ENCODE measurements around the gene CBX7.

Gene CBX7

DNA sequence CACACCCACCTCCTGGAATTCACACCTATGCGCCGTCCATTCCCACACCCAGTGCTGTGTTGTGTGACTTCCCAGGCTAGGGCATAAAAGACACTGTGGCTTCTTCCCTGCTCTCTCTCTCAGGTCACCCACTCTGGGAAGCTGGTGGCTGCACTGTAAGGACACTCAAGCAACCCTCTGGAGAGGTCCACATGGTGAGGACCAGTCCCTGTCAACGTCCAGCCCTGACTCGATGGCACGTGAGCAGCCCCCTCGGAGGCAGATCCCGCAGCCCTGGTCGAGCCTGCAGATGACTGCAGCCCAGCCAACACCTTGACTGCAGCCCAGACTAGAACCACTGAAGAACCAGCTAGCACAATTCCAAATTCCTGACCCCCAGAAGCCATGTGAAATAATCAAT lies 16.2 kb downstream of the CBX7 start:
- H3K4me3 ChIP-seq (ENCODE audit: low read depth, low read length): no peak overlapping the region
- TF ChIP-seq, protein P1, sequence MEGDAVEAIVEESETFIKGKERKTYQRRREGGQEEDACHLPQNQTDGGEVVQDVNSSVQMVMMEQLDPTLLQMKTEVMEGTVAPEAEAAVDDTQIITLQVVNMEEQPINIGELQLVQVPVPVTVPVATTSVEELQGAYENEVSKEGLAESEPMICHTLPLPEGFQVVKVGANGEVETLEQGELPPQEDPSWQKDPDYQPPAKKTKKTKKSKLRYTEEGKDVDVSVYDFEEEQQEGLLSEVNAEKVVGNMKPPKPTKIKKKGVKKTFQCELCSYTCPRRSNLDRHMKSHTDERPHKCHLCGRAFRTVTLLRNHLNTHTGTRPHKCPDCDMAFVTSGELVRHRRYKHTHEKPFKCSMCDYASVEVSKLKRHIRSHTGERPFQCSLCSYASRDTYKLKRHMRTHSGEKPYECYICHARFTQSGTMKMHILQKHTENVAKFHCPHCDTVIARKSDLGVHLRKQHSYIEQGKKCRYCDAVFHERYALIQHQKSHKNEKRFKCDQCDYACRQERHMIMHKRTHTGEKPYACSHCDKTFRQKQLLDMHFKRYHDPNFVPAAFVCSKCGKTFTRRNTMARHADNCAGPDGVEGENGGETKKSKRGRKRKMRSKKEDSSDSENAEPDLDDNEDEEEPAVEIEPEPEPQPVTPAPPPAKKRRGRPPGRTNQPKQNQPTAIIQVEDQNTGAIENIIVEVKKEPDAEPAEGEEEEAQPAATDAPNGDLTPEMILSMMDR (IDR thresholded peaks at IDR 0.05; ENCODE audit: low read depth, low read length): no peak
- no peak for DNase-seq (ENCODE audit: low read depth, low spot score)
- in situ Hi-C loops (cut with HindIII; ENCODE audit: low sequenced_read_pairs): no loop called here

DNA sequence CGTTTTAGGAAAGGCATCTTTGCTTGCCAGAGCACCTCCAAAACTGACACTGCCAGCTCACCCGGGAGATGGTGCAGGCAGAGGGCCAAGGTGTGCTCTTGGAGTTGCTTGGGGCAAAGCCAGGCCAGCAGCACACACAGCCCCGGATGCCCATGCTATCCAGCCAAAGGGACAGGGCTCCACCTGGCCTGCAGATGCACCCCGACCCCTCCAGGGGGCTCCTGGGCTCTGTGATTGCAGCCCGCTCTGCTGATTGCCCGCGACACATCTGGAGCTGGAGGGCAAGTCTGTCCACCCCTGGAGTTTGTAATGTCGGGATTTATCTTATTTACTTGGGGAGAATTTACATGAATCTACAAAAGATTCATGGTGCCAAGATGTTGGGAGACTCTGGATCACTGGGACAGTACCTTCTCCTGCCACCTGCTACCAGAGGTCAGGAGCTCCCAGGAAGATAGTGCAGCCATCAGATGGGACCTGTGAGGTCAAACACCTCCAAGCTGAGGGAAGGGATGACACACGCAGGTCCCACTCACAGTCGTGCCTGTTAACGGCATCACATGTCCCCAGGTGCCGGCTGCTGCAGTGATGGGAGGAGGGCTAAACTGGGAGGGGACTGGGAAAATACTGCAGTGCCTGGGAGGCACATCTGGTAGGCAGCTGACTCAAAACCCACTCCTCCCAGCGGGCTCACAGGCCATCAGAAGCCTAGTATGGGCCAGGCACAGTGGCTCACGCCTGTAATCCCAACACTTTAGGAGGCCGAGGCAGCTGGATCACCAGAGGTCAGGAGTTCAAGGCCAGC lies 17.2 kb downstream of the CBX7 start:
- TF ChIP-seq, protein P1 (IDR thresholded peaks at IDR 0.05; ENCODE audit: low read depth, low read length): peak; percentile 80
- in situ Hi-C loops (cut with HindIII; ENCODE audit: low sequenced_read_pairs): no loop called here
- H3K4me3 ChIP-seq (ENCODE audit: low read depth, low read length): no peak overlapping the region
- peak; percentile 31 for DNase-seq (ENCODE audit: low read depth, low spot score)

DNA sequence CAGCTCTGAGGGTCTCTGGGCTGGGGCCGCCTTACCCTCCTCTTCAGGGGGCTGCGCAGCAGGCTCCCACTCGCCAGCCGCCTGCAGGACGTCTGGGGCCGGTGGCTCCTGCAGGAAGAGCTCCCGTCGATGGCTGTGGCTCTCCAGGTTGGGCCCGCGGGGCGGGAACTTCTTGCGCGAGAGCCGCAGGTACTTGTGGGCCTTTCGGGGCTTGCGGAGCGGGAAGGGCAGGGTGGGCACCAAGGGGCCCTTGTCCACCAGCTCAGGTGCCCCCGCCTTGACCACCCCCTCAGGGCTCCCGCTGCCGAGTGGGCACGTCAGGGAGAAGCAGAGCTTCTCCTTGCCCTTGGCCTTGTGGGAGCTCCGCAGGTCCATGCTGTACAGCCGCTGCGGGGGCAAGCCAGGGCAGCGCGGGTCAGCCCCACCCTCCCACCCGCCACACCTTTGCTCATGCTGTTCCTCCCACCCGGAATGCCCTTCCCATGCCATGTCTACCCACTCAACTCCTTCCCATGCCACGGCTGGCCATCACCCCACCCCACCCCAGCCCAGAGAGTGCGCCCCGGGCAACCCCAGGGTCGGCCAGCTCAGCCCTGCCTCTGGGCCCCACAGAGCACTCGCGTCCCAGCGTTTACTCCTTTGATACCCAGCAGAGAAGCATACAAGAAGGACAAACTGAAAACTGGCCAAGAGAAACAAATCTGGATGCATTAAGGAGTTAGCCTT lies 18.0 kb downstream of the CBX7 start:
- no peak overlapping the region for H3K4me3 ChIP-seq (ENCODE audit: low read depth, low read length)
- DNase-seq (ENCODE audit: low read depth, low spot score): no peak
- in situ Hi-C loops (cut with HindIII; ENCODE audit: low sequenced_read_pairs): no loop called here
- TF ChIP-seq, protein P1 (IDR thresholded peaks at IDR 0.05; ENCODE audit: low read depth, low read length): no peak

DNA sequence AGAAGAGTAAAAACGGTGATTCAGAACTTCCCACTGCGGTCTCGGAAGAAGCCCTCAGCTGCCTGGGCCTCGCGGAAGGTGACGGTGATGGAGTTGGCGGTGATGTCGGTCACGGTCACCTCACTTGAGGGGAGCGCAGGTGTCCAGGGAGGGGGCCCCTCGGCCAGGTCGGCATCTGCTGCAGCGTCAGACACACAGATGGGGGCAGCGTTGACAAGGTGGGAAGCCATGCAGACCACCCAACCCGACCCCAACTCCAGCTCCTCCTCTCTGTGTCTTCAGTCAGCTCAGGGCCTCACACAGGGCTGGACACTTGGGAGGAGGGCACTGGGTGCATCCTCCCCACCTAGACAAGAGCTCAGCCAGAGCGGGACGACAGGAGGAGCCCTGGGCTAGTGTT lies 18.6 kb downstream of the CBX7 start:
- DNase-seq (ENCODE audit: low read depth, low spot score): no peak
- TF ChIP-seq, protein P1 (IDR thresholded peaks at IDR 0.05; ENCODE audit: low read depth, low read length): no peak
- in situ Hi-C loops (cut with HindIII; ENCODE audit: low sequenced_read_pairs): no loop called here
- H3K4me3 ChIP-seq (ENCODE audit: low read depth, low read length): no peak overlapping the region

DNA sequence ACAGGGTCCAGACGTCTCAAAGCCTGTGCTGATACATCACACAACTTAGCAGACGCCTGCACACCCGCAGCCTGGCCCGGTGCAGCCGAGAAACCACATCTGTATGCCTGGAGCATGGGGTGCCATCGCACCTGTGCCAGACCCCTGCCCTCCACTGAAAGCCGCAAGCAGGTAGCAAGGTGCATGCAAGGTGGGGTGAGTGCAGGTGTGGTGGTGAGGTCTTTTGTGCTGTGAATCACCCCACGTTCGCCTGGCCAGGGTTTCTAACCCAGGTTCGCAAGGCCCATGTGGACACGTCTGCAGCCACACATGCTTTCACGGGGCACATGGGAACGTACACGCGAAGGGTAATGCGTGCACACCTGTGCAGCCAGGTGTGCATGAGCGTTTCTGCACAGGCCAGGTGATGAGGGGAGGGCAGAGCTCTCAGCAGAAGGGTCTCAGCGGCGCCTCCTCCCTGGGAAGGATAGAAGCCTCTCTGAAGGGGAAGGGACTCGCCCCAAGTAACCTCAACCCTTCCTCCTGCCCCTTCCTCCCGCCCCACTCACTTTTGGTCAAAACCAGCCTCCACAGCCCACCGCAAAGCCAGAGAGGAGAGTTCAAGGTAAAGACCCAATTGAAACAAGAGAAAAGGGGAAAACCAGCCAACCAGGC lies 19.5 kb downstream of the CBX7 start:
- H3K4me3 ChIP-seq (ENCODE audit: low read depth, low read length): no peak overlapping the region
- in situ Hi-C loops (cut with HindIII; ENCODE audit: low sequenced_read_pairs): no loop called here
- TF ChIP-seq, protein P1 (IDR thresholded peaks at IDR 0.05; ENCODE audit: low read depth, low read length): no peak
- DNase-seq (ENCODE audit: low read depth, low spot score): no peak

DNA sequence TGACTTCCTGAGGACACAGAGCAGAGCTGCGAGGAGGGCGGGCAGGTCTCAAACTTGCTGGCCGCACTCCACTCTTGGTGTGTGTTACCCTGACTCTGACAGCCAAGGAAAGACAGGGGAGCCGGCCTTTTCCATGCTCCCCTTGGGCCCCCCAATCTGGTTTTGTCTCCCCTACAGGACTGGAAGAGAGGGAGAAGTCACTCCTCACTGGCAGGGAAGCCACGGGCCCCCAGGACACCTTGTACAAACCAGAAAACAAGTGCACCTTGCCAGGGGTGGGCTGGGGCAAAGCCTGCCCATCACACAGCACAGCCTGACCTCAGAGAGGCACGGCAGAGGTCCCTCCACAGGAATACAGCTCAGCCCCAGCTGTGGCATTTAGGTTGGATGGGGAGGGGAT lies 20.2 kb downstream of the CBX7 start:
- TF ChIP-seq, protein P1 (IDR thresholded peaks at IDR 0.05; ENCODE audit: low read depth, low read length): no peak
- no peak overlapping the region for H3K4me3 ChIP-seq (ENCODE audit: low read depth, low read length)
- in situ Hi-C loops (cut with HindIII; ENCODE audit: low sequenced_read_pairs): no loop called here
- DNase-seq (ENCODE audit: low read depth, low spot score): no peak
